NCI-H2081 treated with DMSO at 0.1 percent for 48 hours (cell line): ENCODE measurements around the gene CST7.

ENCODE experiments used
- DNase-seq: peaks from one replicate; lab custom pipeline; 2025; lab: John Stamatoyannopoulos, UW

CST7 gene

DNA sequence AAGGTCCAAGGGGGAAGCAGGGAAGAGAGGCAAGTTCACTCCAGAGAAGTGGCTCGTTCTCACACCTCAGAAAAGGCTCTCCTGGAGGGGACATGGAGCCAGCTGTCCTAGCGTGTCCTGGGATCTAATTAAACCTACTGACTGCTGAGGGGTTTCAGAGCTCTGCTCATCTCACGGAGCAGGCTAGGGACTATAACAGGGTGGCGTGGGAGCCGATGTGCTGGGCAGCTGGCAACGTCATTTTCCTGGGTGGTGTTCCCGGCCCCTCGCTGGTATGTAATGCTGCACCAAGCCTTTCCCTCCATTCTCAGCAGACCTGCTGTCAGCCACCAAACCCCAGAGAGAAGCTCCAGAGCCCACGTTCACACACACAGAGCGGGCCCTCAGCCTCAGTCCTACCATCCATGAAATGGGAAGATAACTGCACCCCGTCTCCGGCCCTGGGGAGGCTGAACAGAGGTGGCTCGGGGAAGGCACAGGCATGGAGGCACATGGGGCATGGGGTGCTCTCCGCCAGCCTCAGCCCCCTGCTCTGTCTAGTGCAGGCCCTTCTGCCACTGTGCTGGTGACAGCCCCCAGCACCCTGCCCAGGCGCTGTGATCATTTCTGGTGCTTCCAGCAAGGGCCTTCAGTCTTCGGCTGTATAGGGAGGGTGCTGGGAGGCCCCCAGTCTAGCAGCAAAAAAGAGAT, 1.9 kb downstream of the CST7 start:
- no peak for DNase-seq

GRCh38 chr20:24951536-24952083, 2.5 kb downstream of the CST7 start:
- no peak for DNase-seq

GRCh38 chr20:24952376-24953208, 3.5 kb downstream of the CST7 start:
- no peak for DNase-seq

GRCh38 chr20:24953209-24953575, 4.1 kb downstream of the CST7 start:
- no peak for DNase-seq

DNA sequence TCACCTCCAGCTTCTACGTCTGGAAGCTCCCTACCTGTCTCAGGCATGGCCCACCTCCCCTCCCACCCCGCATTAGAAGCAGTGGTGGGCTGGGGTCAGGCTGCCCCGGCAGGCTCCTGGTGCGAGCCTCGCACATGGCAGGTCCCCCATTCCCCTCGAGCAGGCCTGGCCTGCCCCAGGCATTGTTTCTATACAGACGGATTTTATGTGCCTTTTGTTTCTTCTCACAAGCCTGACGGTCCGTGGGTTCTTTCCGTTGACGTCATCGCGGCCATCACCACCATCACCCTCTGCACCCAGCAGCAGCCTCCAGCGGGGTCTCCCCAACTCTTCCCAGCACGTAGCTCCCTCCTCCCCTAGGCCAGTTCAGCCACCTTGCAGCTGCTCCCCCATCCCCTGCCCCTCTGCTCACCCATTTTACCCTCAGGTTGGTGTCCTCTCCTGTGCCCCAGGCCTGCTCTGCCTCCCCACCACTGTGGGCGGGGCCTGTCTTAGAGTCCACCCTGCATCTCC, 4.6 kb downstream of the CST7 start:
- no peak for DNase-seq

DNA sequence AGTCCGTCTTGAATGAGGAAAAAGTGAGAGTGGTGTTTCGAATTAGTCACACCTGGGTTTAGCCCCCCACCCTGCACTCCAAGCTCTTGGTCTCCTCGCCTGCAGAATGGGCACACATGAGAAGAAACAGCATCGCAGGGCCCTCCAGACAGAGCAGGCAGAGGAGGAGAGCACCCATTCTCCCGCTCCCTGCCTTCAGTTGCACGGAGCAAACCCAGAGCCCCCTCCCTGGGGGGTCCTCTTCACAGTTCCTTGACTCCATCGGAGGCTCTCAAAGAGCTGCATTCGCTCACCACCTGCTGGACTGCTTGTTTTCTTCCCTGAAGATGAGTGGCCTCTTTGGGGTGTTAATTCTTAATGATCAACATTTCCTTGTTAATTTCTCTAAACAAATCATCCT, 5.1 kb downstream of the CST7 start:
- no peak for DNase-seq

DNA sequence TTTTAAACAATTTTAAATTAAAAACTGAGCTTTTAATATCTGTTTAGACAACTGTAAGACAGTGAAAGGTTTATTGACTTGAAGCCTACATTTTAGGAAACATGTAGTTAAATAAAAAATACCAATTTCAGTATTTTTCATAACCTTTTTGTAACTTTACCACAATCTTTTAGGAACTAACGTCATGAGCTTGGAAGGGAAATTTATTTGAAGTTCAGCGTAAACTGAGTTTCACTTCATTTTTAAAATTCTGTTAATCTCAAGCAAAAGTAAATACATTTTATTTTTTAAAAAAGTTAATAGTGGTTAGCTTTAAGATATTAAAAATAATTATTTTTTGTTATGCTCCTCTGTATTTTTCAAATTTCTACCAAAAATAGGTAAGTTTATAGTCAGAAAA, 5.5 kb downstream of the CST7 start:
- no peak for DNase-seq

DNA sequence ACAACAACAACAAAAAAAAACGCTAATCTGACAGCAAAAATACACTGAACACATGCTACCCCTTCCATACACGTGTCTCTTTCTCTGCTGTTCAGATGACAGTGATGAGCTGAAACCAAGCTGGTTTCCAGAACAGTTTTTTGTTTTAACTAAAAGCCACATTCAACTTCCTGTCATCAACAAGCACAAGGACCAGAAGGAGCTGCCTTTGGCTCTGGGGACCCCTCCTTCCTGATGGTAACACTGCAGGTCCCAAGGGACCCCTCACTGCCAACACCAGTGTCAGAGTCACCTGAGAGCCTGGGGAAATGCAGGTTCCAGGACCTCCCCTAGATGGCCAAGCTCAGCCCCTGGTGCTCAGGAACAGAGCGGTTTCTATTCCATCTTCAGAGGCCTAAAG, 6.0 kb downstream of the CST7 start:
- no peak for DNase-seq

GRCh38 chr20:24956001-24956841, 7.2 kb downstream of the CST7 start:
- DNase-seq: no peak

- no peak for DNase-seq
Observed at GRCh38 chr20:24957326-24958016, 8.4 kb downstream of the CST7 start.

DNA sequence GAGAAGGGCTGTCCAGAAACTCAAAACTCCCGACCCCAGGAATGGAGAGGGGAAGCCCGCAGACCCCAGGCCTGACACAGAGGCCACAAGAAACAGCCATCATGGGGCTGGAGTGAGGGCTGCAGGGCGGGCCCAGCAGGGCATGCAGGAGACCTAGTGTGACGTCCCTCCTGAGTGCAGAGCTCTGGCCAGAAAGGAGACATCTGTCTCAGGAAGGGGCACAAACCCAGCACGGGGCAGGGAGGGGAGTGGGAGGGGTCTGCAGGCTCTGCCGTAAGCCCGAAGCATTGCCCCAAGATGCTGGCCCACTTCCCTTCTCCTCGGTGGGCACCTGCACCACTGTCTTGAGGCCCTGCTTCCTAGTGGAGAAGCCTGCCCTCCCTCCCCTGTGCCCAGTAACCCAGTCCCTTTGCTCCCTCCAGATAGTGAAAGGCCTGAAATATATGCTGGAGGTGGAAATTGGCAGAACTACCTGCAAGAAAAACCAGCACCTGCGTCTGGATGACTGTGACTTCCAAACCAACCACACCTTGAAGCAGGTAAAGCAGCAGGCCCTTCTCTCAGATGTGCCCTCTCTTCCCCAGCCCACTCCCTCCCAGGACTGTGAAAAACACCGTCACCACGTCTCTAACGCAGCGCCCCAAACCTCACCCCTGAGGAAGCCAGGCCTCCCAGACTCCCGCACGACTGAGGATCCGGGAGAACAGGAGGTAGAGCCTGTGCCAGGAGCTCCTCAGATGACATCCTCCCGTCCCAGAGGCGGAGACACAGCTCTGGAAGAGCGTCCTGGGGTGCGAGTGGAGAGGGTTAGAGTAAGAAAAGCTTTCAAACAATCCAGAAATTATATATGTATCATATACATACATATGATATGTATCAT, 9.7 kb downstream of the CST7 start:
- DNase-seq: no peak

GRCh38 chr20:24959591-24960301, 10.7 kb downstream of the CST7 start:
- DNase-seq: no peak

DNA sequence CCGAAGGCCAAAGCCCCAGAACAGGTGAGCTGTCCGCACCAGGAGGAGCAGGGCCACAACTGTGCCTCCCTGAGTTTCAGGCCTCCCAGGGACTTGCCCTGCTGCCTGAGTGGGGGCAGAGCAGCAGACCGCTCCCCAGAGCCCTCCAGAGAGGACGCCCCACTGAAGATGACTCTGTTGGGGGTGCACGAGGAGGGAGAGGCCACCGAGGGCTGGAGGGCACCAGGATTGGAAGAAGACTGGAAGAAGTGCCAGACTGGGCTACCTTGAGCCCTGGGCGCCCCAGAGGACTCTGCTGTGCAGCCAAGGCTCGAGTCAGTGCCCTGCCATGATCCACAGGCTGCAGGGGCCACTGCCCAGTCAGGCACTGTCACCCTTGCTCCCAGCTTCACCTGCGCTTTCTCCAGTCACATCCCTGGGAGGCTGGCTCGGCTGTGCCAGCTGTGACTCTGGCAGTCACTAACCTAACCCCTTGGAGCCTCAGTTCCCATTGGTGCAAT, 11.3 kb downstream of the CST7 start:
- no peak for DNase-seq

DNA sequence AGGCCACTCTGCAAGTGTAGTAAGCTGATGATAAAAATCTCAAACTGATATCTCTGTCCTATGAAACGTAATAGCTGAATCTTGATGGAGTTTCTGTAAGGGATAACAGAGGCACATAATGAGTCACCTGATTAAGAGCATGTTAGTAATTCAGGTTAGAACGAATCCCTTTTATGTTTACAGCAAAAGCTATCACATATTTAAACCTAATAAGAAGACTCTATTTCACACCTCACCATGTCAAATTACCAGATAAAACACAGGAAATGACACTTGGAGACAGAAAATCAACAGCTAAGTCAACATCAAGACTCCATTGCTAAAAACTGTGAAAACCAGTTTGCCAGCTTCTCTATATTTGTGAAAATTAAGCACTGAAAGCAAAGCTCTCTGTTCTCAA, 11.8 kb downstream of the CST7 start:
- DNase-seq: no peak

DNA sequence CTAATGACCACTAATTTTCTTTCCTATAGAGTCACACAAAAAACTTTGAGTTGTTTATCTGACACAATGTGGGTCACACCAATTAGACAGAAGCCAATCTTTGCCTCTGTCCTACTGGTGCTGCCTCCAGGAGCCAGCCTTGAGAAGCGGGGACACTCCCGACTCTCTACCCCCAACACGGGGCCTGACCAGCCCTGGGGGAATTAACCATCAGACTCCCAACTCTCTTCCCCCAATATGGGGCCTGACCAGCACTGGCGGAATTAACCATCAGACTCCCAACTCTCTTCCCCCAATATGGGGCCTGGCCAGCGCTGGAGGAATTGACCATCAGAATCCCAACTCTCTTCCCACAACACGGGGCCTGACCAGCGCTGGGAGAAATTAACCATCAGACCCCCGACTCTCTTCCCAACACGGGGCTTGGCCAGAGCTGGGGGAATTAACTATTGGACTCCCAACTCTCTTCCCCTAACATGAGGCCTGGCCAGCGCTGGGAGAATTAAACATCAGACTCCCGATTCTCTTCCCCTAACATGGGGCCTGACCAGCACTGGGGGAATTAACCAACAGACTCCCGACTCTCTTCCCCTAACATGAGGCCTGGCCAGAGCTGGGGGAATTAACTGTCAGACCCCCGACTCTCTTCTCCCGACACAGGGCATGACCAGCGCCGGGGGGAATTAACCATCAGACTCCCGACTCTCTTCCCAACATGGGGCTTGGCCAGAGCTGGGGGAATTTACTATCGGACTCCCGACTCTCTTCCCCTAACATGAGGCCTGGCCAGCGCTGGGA, 12.5 kb downstream of the CST7 start:
- no peak for DNase-seq

DNA sequence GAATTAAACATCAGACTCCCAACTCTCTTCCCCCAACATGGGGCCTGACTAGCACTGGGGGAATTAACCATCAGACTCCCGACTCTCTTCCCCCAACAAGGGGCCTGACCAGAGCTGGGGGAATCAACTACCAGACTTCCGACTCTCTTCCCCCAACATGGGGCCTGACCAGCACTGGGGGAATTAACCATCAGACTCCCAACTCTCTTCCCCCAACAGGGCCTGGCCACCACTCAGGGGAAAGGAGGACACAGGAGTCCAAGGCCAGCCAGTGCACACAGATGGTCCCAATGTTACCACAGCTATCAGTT, 13.1 kb downstream of the CST7 start:
- no peak for DNase-seq

DNA sequence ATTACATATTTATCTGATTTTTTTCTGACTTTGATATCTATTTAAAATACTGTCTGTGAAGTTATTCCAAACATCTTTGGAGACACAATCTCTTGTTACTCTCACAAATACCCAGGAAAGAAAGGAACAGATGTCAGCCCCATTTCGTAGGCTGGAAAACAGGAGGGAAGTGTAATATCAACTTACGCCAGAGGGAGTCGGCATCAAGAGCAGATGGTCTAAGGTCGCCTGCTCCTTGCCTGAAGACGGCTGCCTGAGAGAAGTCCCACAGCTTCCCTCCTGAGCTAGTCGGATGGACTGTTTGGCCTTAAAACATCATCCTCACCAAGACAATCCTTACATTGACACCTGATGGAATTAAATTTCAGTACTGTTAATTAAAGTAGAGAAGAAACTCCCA, 13.4 kb downstream of the CST7 start:
- DNase-seq: no peak

DNA sequence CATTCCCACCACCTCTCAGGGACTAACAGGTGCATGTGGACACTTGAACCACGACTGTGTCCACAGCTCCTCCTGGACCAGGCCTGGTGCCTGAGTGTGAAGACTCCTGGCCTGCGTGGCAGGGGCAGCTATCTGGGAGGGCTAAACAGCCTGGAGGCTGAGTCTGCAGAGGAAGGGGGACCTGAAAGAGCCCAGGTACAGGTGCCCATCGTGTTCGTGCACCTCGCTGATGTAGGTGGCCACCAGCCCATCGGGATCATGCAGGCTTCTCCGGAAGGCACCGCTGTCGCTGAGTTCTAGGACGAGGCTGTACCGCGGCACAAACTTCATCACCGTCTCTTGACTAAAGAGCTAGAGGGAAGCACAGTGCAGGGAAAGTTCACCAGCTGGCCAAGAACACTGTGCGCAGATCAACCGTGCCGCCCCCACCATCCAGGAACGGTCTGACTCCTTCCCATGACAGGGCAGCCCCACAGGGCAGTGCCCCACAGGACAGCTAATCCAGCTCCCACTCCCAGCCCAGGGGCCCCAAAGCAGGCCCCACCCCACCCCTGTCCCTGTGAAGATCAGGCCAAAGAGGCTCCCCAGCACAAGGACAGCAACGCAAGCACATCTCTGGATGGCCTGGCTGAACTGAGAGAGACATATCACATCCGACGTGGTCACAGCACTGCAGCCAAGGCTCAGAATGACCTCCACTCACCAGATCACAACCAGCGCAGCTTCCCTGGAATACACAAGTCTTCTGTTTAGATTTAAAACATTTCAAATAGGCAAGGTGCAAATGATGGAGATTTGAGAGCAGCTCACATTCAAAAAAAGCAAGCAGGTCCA, 14.8 kb downstream of the CST7 start:
- DNase-seq: no peak
